AG04449 (cell line): ENCODE measurements around the gene RAPSN.

Experiments
- CTCF ChIA-PET: fragments of 350-600 bp; formaldehyde crosslinking; extraction: SDS; loops from one replicate; lab custom pipeline; 2021; ENCODE audit warnings: antibody characterized with exemption; lab: Yijun Ruan, JAX
- POLR2A ChIA-PET: fragments of 400-600, 350-600 bp; formaldehyde crosslinking; extraction: SDS; loops from one replicate; lab custom pipeline; 2020; ENCODE audit warnings: antibody characterized with exemption, inconsistent platforms; lab: Yijun Ruan, JAX
- DNase-seq: peaks from one replicate; pipeline ENCODE4 v3.0.0-alpha.2; 2010; ENCODE audit warnings: low read depth, low spot score
- H3K4me3 ChIP-seq: 2 replicates; pipeline ENCODE4 v1.5.1; 2011; ENCODE audit warnings: low read depth, mild to moderate bottlenecking, control low read depth, low read length
- CTCF ChIP-seq: IDR thresholded peaks from one replicate; pipeline ENCODE4 v1.5.1; 2011; ENCODE audit warnings: mild to moderate bottlenecking, moderate library complexity, low read length, control low read depth, inconsistent platforms; ENCODE audit not compliant: insufficient read depth; ENCODE audit errors: missing control alignments

Gene RAPSN

GRCh38 chr11:47410370-47411264 is 38.3 kb downstream of the RAPSN start:
- no peak for TF ChIP-seq CTCF
- CTCF ChIA-PET, result interaction anchor here (0.8 to 6.4 kb wide), 8 partner anchors 9 to 203 kb away, joined by 3 to 88 read pairs (median 16); partner anchors contain the start of gene PSMC3
- no peak for DNase-seq
- H3K4me3 ChIP-seq, result peak overlapping the region; percentile 95
- POLR2A ChIA-PET, result interaction anchor here (0.6 kb wide), 1 partner anchor 14 kb away, joined by 4 read pairs; no protein-coding TSS in a partner anchor

GRCh38 chr11:47409440-47410369 is 39.2 kb downstream of the RAPSN start:
- no peak for TF ChIP-seq CTCF
- H3K4me3 ChIP-seq, result peak overlapping the region; percentile 95
- no peak for DNase-seq
- ChIA-PET POLR2A (interaction anchor here (2.2 kb wide), 1 partner anchor 9 kb away, joined by 9 read pairs; no protein-coding TSS in a partner anchor), CTCF (interaction anchor here (1.4 to 6.4 kb wide), 5 partner anchors 8 to 37 kb away, joined by 5 to 88 read pairs (median 35); partner anchors contain the start of gene PSMC3)

GRCh38 chr11:47408598-47409439 is 40.1 kb downstream of the RAPSN start:
- peak; percentile 54 for DNase-seq
- POLR2A ChIA-PET, result interaction anchor here (0.6 to 2.2 kb wide), 4 partner anchors 10 to 131 kb away, joined by 3 to 9 read pairs (median 3); partner anchors contain the start of gene PSMC3
- CTCF ChIA-PET, result interaction anchor here (1.4 to 6.4 kb wide), 3 partner anchors 11 to 36 kb away, joined by 5 to 88 read pairs (median 66); partner anchors contain the start of gene PSMC3
- no peak for TF ChIP-seq CTCF
- H3K4me3 ChIP-seq, result peak overlapping the region; percentile 95

- POLR2A ChIA-PET, result interaction anchor here (0.9 to 2.2 kb wide), 3 partner anchors 11 to 19 kb away, joined by 3 to 9 read pairs (median 3); partner anchors contain the start of gene PSMC3
- H3K4me3 ChIP-seq, result peak within 1 kb of the TSS; percentile 95
- CTCF ChIA-PET, result interaction anchor here (0.6 to 6.4 kb wide), 13 partner anchors 9 to 223 kb away, joined by 3 to 88 read pairs (median 3); partner anchors contain the start of gene PSMC3
- DNase-seq, result peak; percentile 71
- peak; percentile 81 for TF ChIP-seq CTCF
Measured at GRCh38 chr11:47407746-47408590, 41.0 kb downstream of the RAPSN start, which contains the start of gene SLC39A13. TSS of gene SLC39A13 (plus strand) at chr11:47408590. CDS start at chr11:47410095, 1,505 bp downstream.
